Hepatocyte (in vitro differentiated cells): ENCODE data around the gene HNRNPA3.

ENCODE experiments used
- CTCF ChIP-seq: fragments of 200-600 bp; sonication (generic); IDR thresholded peaks from 2 replicates; pipeline ENCODE4 v1.5.1; 2016; ENCODE audit warnings: antibody characterized with exemption, mild to moderate bottlenecking; ENCODE audit not compliant: poor library complexity
- EZH2 ChIP-seq: fragments of 200-600 bp; sonication (generic); IDR thresholded peaks from 2 replicates; pipeline ENCODE4 v1.6.1; 2016; ENCODE audit warnings: antibody characterized with exemption, mild to moderate bottlenecking, borderline replicate concordance

GRCh38 chr2:177212891-177213856, 580 bp downstream of the HNRNPA3 start:
- TF ChIP-seq CTCF = no peak
- no peak for TF ChIP-seq EZH2
